Measurements from ENCODE around the gene PATL2.

Gene PATL2

DNA sequence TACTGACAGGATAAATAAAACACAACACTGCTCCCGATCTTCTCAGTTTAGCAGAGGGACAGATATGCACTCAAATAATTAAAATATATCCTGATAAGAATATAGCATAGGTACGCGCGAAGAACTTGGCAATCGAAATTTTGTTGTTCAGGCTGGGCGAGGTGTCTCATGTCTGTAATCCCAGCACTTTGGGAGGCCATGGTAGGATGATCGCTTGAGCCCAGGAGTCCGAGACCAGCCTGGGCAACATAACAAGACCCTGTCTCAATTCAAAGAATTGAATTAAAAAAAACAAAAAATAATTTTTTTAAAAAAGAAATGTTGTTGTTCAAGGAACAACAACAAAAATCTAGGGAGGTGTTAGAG lies 7.8 kb upstream of the PATL2 start:
- Histone ChIP-seq H3K27me3 (ENCODE audit: control insufficient read depth, insufficient read depth, low read length, poor library complexity, severe bottlenecking) (no peaks in the 10 kb centered on the region), H3K36me3 (ENCODE audit: control insufficient read depth, insufficient read depth, low read length) (no peaks in the 10 kb centered on the region), H3K9me3 (ENCODE audit: control insufficient read depth, low read length) (no peaks in the 10 kb centered on the region), H3K27ac (ENCODE audit: insufficient read depth, low read depth, low read length, poor library complexity, severe bottlenecking) (no peak overlapping the region), H3K4me3 (ENCODE audit: insufficient read depth, low read depth, low read length) (no peak overlapping the region), H3K4me1 (ENCODE audit: control insufficient read depth, insufficient read depth, low read length) (no peaks in the 10 kb centered on the region)
- WGBS, 2 experiments, result 91 to 96% methylated on average over 7 to 8 of the region's 8 CpGs

DNA sequence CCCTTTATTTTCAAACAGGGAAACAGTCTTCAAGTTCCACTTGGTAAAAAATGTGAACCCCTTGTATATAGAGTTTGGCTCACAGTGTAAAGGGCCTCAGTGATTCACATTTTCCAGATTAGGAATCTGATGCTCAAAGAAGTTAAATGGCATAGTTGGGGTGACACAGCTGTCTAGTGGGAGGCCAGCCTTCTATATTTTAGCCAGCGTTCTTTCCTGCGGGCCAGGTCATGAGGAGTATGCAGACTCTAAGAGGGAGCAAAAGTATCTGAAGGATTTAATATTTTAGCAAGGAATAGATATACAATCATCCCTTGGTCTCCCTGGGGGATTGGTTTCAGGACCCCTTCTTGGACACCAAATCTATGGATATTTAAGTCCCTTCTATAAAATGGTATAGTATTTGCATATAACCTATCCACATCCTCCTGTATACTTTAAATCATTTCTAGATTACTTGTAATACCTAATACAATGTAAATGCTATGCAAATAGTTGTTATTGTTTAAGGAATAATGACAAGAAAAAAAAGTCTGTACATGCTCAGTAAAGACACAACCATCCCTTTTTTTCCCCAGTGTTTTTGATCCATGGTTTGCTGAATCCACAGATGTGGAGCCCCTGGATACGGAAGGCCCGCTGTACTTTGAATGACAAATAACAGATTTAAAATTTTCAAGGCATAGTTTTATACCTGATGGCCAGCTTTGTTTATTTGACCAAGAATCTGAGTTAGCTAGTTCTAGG lies 7.2 kb upstream of the PATL2 start:
- H3K36me3 ChIP-seq (ENCODE audit: control insufficient read depth, insufficient read depth, low read length), result no peaks in the 10 kb centered on the region
- 70 to 98% methylated on average over 3 to 4 of the region's 4 CpGs for WGBS, 2 experiments

DNA sequence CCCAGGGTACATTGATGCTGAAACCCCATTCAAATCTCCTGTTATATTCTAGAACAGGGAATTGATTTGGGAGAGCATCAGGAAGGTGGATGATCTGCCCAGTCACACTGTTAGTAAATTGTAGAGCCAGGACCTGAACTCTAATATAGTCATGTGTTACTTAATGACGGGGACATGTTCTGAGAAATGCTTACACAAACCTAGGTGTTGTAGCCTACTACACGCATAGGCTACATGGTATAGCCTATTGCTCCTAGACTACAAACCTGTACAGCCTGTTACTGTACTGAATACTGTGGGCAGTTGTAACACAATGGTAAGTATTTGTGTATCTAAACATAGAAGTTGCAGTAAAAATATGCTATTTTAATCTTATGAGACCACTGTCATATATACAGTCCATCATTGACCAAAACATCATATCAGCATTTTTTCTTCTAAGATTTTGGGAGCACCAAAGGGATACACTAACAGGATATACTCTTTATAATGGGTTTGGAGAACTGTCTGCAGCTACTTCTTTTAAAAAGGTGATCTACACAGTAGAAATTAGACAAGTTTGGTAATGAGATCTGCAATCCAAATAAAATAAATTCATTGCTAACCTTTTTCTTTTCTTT lies 6.0 kb upstream of the PATL2 start:
- Histone ChIP-seq H3K36me3 (ENCODE audit: control insufficient read depth, insufficient read depth, low read length) (no peaks in the 10 kb centered on the region), H3K27ac (ENCODE audit: insufficient read depth, low read depth, low read length, poor library complexity, severe bottlenecking) (no peak overlapping the region), H3K4me3 (ENCODE audit: insufficient read depth, low read depth, low read length) (no peak overlapping the region), H3K27me3 (ENCODE audit: control insufficient read depth, insufficient read depth, low read length, poor library complexity, severe bottlenecking) (peaks cover 9% of the 10 kb centered on the region), H3K9me3 (ENCODE audit: control insufficient read depth, low read length) (no peaks in the 10 kb centered on the region), H3K4me1 (ENCODE audit: control insufficient read depth, insufficient read depth, low read length) (no peaks in the 10 kb centered on the region)
- 93 to 100% methylated on average over 2 of the region's 2 CpGs for WGBS, 2 experiments

More for the DNA sequence above, 7.2 kb upstream of the PATL2 start:
- no peaks in the 10 kb centered on the region for H3K9me3 ChIP-seq (ENCODE audit: control insufficient read depth, low read length)
- H3K27me3 ChIP-seq (ENCODE audit: control insufficient read depth, insufficient read depth, low read length, poor library complexity, severe bottlenecking), result no peaks in the 10 kb centered on the region
- H3K4me1 ChIP-seq (ENCODE audit: control insufficient read depth, insufficient read depth, low read length), result no peaks in the 10 kb centered on the region
- H3K4me3 ChIP-seq (ENCODE audit: insufficient read depth, low read depth, low read length), result no peak overlapping the region
- H3K27ac ChIP-seq (ENCODE audit: insufficient read depth, low read depth, low read length, poor library complexity, severe bottlenecking), result no peak overlapping the region

DNA sequence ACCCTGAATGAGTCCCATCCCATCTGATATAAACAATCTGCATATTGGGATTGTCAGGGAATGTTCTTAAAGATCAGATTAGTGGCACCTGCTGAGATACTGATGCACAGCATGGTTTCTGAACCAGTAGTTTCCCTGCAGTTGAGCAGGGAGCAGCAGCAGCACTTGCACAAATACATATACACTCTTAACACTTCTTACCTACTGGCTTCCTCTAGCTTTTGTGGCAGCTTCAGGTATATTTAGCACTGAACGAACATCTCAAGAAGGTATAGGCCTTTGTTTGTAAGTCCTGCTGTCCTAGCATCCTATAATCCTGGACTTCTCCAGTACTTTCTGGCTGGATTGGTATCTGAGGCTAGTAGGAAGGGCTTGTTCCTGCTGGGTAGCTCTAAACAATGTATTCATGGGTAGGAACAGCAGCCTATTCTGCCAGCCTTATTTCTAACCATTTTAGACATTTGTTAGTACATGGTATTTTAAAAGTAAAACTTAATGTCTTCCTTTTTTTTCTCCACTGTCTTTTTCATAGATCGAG lies 4.7 kb upstream of the PATL2 start:
- no peaks in the 10 kb centered on the region for H3K36me3 ChIP-seq (ENCODE audit: control insufficient read depth, insufficient read depth, low read length)
- H3K9me3 ChIP-seq (ENCODE audit: control insufficient read depth, low read length), result no peaks in the 10 kb centered on the region
- WGBS, 2 experiments, result 82 to 89% methylated on average over 1 of the region's 2 CpGs
- H3K4me3 ChIP-seq (ENCODE audit: insufficient read depth, low read depth, low read length), result no peak overlapping the region
- no peaks in the 10 kb centered on the region for H3K4me1 ChIP-seq (ENCODE audit: control insufficient read depth, insufficient read depth, low read length)
- peaks cover 17% of the 10 kb centered on the region for H3K27me3 ChIP-seq (ENCODE audit: control insufficient read depth, insufficient read depth, low read length, poor library complexity, severe bottlenecking)
- no peak overlapping the region for H3K27ac ChIP-seq (ENCODE audit: insufficient read depth, low read depth, low read length, poor library complexity, severe bottlenecking)

DNA sequence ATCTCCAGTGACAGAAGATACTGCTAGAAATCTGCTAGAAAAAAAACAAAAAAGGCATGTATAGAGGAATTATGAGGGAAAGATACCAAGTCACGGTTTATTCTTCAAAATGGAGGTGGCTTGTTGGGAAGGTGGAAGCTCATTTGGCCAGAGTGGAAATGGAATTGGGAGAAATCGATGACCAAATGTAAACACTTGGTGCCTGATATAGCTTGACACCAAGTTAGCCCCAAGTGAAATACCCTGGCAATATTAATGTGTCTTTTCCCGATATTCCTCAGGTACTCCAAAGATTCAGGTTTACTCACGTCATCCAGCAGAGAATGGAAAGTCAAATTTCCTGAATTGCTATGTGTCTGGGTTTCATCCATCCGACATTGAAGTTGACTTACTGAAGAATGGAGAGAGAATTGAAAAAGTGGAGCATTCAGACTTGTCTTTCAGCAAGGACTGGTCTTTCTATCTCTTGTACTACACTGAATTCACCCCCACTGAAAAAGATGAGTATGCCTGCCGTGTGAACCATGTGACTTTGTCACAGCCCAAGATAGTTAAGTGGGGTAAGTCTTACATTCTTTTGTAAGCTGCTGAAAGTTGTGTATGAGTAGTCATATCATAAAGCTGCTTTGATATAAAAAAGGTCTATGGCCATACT lies 4.1 kb upstream of the PATL2 start:
- WGBS, 2 experiments, result 92 to 93% methylated on average over 6 of the region's 6 CpGs

DNA sequence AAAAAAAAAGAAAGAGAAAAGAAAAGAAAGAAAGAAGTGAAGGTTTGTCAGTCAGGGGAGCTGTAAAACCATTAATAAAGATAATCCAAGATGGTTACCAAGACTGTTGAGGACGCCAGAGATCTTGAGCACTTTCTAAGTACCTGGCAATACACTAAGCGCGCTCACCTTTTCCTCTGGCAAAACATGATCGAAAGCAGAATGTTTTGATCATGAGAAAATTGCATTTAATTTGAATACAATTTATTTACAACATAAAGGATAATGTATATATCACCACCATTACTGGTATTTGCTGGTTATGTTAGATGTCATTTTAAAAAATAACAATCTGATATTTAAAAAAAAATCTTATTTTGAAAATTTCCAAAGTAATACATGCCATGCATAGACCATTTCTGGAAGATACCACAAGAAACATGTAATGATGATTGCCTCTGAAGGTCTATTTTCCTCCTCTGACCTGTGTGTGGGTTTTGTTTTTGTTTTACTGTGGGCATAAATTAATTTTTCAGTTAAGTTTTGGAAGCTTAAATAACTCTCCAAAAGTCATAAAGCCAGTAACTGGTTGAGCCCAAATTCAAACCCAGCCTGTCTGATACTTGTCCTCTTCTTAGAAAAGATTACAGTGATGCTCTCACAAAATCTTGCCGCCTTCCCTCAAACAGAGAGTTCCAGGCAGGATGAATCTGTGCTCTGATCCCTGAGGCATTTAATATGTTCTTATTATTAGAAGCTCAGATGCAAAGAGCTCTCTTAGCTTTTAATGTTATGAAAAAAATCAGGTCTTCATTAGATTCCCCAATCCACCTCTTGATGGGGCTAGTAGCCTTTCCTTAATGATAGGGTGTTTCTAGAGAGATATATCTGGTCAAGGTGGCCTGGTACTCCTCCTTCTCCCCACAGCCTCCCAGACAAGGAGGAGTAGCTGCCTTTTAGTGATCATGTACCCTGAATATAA lies 2.2 kb upstream of the PATL2 start:
- Histone ChIP-seq H3K36me3 (ENCODE audit: control insufficient read depth, insufficient read depth, low read length) (no peaks in the 10 kb centered on the region), H3K4me3 (ENCODE audit: insufficient read depth, low read depth, low read length) (no peak overlapping the region), H3K27me3 (ENCODE audit: control insufficient read depth, insufficient read depth, low read length, poor library complexity, severe bottlenecking) (peaks cover 17% of the 10 kb centered on the region), H3K4me1 (ENCODE audit: control insufficient read depth, insufficient read depth, low read length) (no peaks in the 10 kb centered on the region), H3K9me3 (ENCODE audit: control insufficient read depth, low read length) (no peaks in the 10 kb centered on the region), H3K27ac (ENCODE audit: insufficient read depth, low read depth, low read length, poor library complexity, severe bottlenecking) (no peak overlapping the region)
- 92 to 99% methylated on average over 4 of the region's 5 CpGs for WGBS, 2 experiments

More for the DNA sequence above, 4.1 kb upstream of the PATL2 start:
- Histone ChIP-seq H3K27me3 (ENCODE audit: control insufficient read depth, insufficient read depth, low read length, poor library complexity, severe bottlenecking) (peaks cover 17% of the 10 kb centered on the region), H3K4me3 (ENCODE audit: insufficient read depth, low read depth, low read length) (no peak overlapping the region), H3K36me3 (ENCODE audit: control insufficient read depth, insufficient read depth, low read length) (no peaks in the 10 kb centered on the region), H3K9me3 (ENCODE audit: control insufficient read depth, low read length) (no peaks in the 10 kb centered on the region), H3K4me1 (ENCODE audit: control insufficient read depth, insufficient read depth, low read length) (no peaks in the 10 kb centered on the region), H3K27ac (ENCODE audit: insufficient read depth, low read depth, low read length, poor library complexity, severe bottlenecking) (no peak overlapping the region)

DNA sequence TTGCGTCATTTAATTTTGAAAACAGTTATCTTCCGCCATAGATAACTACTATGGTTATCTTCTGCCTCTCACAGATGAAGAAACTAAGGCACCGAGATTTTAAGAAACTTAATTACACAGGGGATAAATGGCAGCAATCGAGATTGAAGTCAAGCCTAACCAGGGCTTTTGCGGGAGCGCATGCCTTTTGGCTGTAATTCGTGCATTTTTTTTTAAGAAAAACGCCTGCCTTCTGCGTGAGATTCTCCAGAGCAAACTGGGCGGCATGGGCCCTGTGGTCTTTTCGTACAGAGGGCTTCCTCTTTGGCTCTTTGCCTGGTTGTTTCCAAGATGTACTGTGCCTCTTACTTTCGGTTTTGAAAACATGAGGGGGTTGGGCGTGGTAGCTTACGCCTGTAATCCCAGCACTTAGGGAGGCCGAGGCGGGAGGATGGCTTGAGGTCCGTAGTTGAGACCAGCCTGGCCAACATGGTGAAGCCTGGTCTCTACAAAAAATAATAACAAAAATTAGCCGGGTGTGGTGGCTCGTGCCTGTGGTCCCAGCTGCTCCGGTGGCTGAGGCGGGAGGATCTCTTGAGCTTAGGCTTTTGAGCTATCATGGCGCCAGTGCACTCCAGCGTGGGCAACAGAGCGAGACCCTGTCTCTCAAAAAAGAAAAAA lies 1.4 kb upstream of the PATL2 start:
- no peak overlapping the region for H3K27ac ChIP-seq (ENCODE audit: insufficient read depth, low read depth, low read length, poor library complexity, severe bottlenecking)
- H3K4me1 ChIP-seq (ENCODE audit: control insufficient read depth, insufficient read depth, low read length), result no peaks in the 10 kb centered on the region
- 84 to 87% methylated on average over 24 of the region's 24 CpGs for WGBS, 2 experiments
- H3K27me3 ChIP-seq (ENCODE audit: control insufficient read depth, insufficient read depth, low read length, poor library complexity, severe bottlenecking), result peaks cover 17% of the 10 kb centered on the region
- H3K36me3 ChIP-seq (ENCODE audit: control insufficient read depth, insufficient read depth, low read length), result no peaks in the 10 kb centered on the region
- H3K4me3 ChIP-seq (ENCODE audit: insufficient read depth, low read depth, low read length), result peak overlapping the region; percentile 88
- H3K9me3 ChIP-seq (ENCODE audit: control insufficient read depth, low read length), result no peaks in the 10 kb centered on the region

DNA sequence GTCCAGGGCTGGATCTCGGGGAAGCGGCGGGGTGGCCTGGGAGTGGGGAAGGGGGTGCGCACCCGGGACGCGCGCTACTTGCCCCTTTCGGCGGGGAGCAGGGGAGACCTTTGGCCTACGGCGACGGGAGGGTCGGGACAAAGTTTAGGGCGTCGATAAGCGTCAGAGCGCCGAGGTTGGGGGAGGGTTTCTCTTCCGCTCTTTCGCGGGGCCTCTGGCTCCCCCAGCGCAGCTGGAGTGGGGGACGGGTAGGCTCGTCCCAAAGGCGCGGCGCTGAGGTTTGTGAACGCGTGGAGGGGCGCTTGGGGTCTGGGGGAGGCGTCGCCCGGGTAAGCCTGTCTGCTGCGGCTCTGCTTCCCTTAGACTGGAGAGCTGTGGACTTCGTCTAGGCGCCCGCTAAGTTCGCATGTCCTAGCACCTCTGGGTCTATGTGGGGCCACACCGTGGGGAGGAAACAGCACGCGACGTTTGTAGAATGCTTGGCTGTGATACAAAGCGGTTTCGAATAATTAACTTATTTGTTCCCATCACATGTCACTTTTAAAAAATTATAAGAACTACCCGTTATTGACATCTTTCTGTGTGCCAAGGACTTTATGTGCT lies 721 bp upstream of the PATL2 start:
- 6 to 7% methylated on average over 46 of the region's 46 CpGs for WGBS, 2 experiments
- Histone ChIP-seq H3K36me3 (ENCODE audit: control insufficient read depth, insufficient read depth, low read length) (no peaks in the 10 kb centered on the region), H3K27ac (ENCODE audit: insufficient read depth, low read depth, low read length, poor library complexity, severe bottlenecking) (peak overlapping the region; percentile 55), H3K27me3 (ENCODE audit: control insufficient read depth, insufficient read depth, low read length, poor library complexity, severe bottlenecking) (peaks cover 17% of the 10 kb centered on the region), H3K4me1 (ENCODE audit: control insufficient read depth, insufficient read depth, low read length) (no peaks in the 10 kb centered on the region), H3K9me3 (ENCODE audit: control insufficient read depth, low read length) (no peaks in the 10 kb centered on the region), H3K4me3 (ENCODE audit: insufficient read depth, low read depth, low read length) (peak overlapping the region; percentile 88)

Data from ectodermal cell (in vitro differentiated cells).